Activated naive CD4-positive, alpha-beta T cell treated with anti-CD3 and anti-CD28 coated beads for 36 hours (primary cell): Measurements from ENCODE around the gene GRIP1. TPM values are rescaled to one million over a fixed set of nuclear protein-coding genes. Genes with fewer than 3 reads are reported as not detected.

ENCODE experiments used
- CTCF ChIA-PET: fragments of 350-600 bp; sonication (Branson Sonifier 250); formaldehyde crosslinking; loops from one replicate; lab custom pipeline; 2021; ENCODE audit warnings: antibody characterized with exemption; lab: Charles Lee
- DNase-seq: peaks from one replicate; pipeline ENCODE4 v3.0.0-alpha.2; 2020
- H3K27ac Mint-ChIP-seq: one replicate; pipeline ENCODE4 v1.8.0; 2021; ENCODE audit warnings: mild to moderate bottlenecking, mixed read lengths
- H3K27me3 Mint-ChIP-seq: one replicate; pipeline ENCODE4 v1.8.0; 2021; ENCODE audit warnings: low read depth, mixed read lengths
- H3K36me3 Mint-ChIP-seq: one replicate; pipeline ENCODE4 v1.8.0; 2021; ENCODE audit warnings: low read depth, mixed read lengths
- H3K4me1 Mint-ChIP-seq: one replicate; pipeline ENCODE4 v1.8.0; 2021; ENCODE audit warnings: low read depth, mixed read lengths
- H3K4me3 Mint-ChIP-seq: one replicate; pipeline ENCODE4 v1.8.0; 2021; ENCODE audit warnings: mild to moderate bottlenecking, moderate library complexity, mixed read lengths
- H3K9me3 Mint-ChIP-seq: one replicate; pipeline ENCODE4 v1.8.0; 2021; ENCODE audit warnings: mixed read lengths
- intact Hi-C: fragments of 100-400 bp; cut with micrococcal nuclease; formaldehyde crosslinking; loops from one replicate; pipeline ENCODE4 v1.15.1; 2023
- total RNA-seq, 2 experiments: library from RNA; stranded (reverse); gene quantifications; one replicate each; pipeline ENCODE4 v1.2.3, GENCODE V29; 2021

Gene GRIP1
- total RNA-seq, 2 experiments from 2014 or later, result 1.2 to 2.2 TPM

GRCh38 chr12:66603981-66604479, 74.8 kb downstream of the GRIP1 start:
- no peaks in the 10 kb centered on the region for H3K36me3 Mint-ChIP-seq
- H3K27ac Mint-ChIP-seq, result no peak overlapping the region
- H3K4me3 Mint-ChIP-seq, result no peak overlapping the region
- H3K4me1 Mint-ChIP-seq, result no peaks in the 10 kb centered on the region
- intact Hi-C loops, result no loop called here
- CTCF ChIA-PET, result no interaction called here
- no peak for DNase-seq
- H3K9me3 Mint-ChIP-seq, result no peaks in the 10 kb centered on the region
- H3K27me3 Mint-ChIP-seq, result no peaks in the 10 kb centered on the region

DNA sequence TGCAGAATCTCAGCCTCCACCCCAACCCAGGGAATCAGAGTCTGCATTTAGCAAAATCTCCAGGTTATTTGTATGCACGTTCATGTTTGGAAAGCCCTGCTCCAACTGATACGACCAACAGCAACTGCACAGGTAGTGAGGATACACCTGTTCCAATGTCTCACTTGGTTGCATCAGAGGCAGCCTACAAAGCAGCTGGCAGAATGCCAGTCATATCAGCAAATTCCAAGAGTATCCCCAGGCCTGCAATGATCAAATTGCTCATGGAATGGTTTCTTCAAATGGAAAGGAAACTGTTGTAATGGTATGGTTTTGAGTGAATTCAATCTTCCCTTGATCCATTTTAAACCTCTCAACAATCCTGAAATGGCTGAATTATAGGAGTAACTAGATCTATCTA, 75.4 kb downstream of the GRIP1 start:
- CTCF ChIA-PET, result no interaction called here
- no peak overlapping the region for H3K27ac Mint-ChIP-seq

GRCh38 chr12:66602483-66603143, 76.3 kb downstream of the GRIP1 start:
- Mint-ChIP-seq H3K4me3 (no peak overlapping the region), H3K4me1 (no peaks in the 10 kb centered on the region), H3K27me3 (no peaks in the 10 kb centered on the region), H3K9me3 (no peaks in the 10 kb centered on the region), H3K36me3 (no peaks in the 10 kb centered on the region), H3K27ac (no peak overlapping the region)
- no peak for DNase-seq
- intact Hi-C loops, result no loop called here
- CTCF ChIA-PET, result no interaction called here

More for the DNA sequence above, 75.4 kb downstream of the GRIP1 start:
- no peak for DNase-seq
- Mint-ChIP-seq H3K36me3 (no peaks in the 10 kb centered on the region), H3K4me1 (no peaks in the 10 kb centered on the region), H3K27me3 (no peaks in the 10 kb centered on the region), H3K9me3 (no peaks in the 10 kb centered on the region), H3K4me3 (no peak overlapping the region)
- intact Hi-C loops, result no loop called here

GRCh38 chr12:66600903-66601302, 78.0 kb downstream of the GRIP1 start:
- Mint-ChIP-seq H3K9me3 (no peaks in the 10 kb centered on the region), H3K4me3 (no peak overlapping the region), H3K27me3 (no peaks in the 10 kb centered on the region), H3K4me1 (no peaks in the 10 kb centered on the region), H3K36me3 (no peaks in the 10 kb centered on the region), H3K27ac (no peak overlapping the region)
- CTCF ChIA-PET, result interaction anchor here (0.7 kb wide), 1 partner anchor 62 kb away, joined by 3 read pairs; no protein-coding TSS in a partner anchor
- DNase-seq, result no peak
- intact Hi-C loops, result no loop called here

GRCh38 chr12:66599816-66600215, 79.1 kb downstream of the GRIP1 start:
- Mint-ChIP-seq H3K4me1 (no peaks in the 10 kb centered on the region), H3K27me3 (no peaks in the 10 kb centered on the region)

DNA sequence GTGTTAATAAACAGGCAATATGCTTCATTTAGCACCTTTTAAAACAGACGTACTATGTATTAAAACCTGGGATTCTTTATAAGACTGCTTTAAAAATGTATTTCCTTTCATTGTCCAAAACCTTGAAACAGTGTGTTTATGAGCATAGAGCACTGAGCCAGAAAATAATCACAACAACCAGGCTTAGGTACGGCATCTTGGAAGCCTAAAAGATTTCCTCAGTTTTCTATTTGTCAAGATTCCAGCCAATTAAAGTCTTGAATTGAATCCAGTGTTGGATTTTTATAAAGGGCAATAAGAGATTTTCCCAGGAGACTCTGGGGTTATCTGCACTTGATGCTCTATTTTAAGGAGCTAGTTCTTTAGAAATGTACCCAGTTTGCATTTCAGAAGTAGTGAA, 80.3 kb downstream of the GRIP1 start:
- Mint-ChIP-seq H3K9me3 (no peaks in the 10 kb centered on the region), H3K27ac (no peak overlapping the region), H3K36me3 (no peaks in the 10 kb centered on the region), H3K4me3 (no peak overlapping the region), H3K4me1 (no peaks in the 10 kb centered on the region), H3K27me3 (no peaks in the 10 kb centered on the region)
- no peak for DNase-seq
- CTCF ChIA-PET, result no interaction called here
- intact Hi-C loops, result no loop called here

More at GRCh38 chr12:66599816-66600215, 79.1 kb downstream of the GRIP1 start:
- Mint-ChIP-seq H3K9me3 (no peaks in the 10 kb centered on the region), H3K27ac (no peak overlapping the region), H3K36me3 (no peaks in the 10 kb centered on the region), H3K4me3 (no peak overlapping the region)
- CTCF ChIA-PET, result no interaction called here
- DNase-seq, result no peak
- intact Hi-C loops, result no loop called here

DNA sequence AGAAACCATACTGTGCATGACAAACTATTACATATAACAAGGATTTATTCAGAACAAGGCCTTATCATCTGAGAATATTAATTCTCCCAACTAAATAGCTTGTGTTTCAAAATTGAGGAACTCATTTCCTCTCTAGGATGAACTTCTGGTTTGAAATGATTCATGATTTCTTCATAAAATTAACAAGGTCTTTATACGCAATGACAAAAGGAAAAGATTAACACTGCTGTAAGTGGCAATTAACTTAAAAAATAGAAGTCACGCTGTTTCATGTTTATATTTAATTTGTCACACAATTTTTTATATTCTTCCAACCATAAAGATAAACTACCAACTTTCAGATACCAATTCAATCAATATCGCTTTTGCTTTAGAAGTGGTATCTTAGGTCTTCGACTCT, 80.8 kb downstream of the GRIP1 start:
- no peak for DNase-seq
- Mint-ChIP-seq H3K9me3 (no peaks in the 10 kb centered on the region), H3K36me3 (no peaks in the 10 kb centered on the region), H3K27ac (no peak overlapping the region), H3K27me3 (no peaks in the 10 kb centered on the region), H3K4me3 (no peak overlapping the region), H3K4me1 (no peaks in the 10 kb centered on the region)
- intact Hi-C loops, result no loop called here
- CTCF ChIA-PET, result no interaction called here

DNA sequence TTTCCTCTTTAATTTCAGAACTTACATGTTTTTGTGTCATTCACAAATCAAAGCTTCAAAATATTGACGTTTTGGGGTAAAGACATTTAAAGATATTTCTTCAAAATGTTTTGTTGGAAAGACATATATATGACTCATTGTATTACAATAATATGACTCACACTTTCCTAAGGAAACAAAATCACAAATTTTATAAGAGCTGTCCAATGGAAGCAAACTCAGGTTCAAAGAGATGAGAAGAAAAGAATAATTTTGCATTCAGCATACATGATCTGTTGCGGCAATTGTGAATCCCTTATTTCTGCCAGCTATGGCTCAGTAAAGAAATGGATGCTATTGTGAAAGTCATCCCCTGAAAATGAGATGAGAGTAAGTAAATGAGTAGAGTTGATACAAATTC, 82.7 kb downstream of the GRIP1 start:
- Mint-ChIP-seq H3K4me1 (no peaks in the 10 kb centered on the region), H3K9me3 (no peaks in the 10 kb centered on the region), H3K36me3 (no peaks in the 10 kb centered on the region), H3K27ac (no peak overlapping the region), H3K4me3 (no peak overlapping the region), H3K27me3 (no peaks in the 10 kb centered on the region)
- intact Hi-C loops, result no loop called here
- CTCF ChIA-PET, result no interaction called here
- no peak for DNase-seq

DNA sequence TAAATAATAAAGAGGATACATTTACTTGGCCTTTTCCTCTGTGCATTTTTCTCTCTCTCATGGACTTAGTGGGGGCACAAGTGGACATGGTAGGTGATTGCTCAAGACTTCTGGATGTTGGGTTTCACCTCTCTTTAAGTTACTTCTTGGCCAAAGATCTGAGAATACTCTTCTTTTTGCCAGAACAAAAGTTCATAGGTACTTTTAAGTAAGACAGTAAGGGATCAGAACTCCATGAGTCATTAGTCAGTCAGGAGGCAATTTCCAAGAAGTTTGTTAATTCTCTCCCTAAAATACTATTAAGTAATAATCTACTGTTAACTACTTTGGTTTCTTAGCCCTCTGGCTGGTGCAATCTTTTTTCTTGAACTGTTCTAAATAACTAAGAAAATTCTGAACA, 84.2 kb downstream of the GRIP1 start:
- intact Hi-C loops, result no loop called here
- no peak overlapping the region for H3K4me3 Mint-ChIP-seq
- no peaks in the 10 kb centered on the region for H3K9me3 Mint-ChIP-seq
- H3K27me3 Mint-ChIP-seq, result no peaks in the 10 kb centered on the region
- H3K36me3 Mint-ChIP-seq, result no peaks in the 10 kb centered on the region
- H3K4me1 Mint-ChIP-seq, result no peaks in the 10 kb centered on the region
- CTCF ChIA-PET, result interaction anchor here (0.6 kb wide), 1 partner anchor 136 kb away, joined by 3 read pairs; no protein-coding TSS in a partner anchor
- DNase-seq, result no peak
- no peak overlapping the region for H3K27ac Mint-ChIP-seq

GRCh38 chr12:66590275-66590985, 88.4 kb downstream of the GRIP1 start:
- Mint-ChIP-seq H3K4me1 (peaks cover 2% of the 10 kb centered on the region), H3K27me3 (no peaks in the 10 kb centered on the region), H3K9me3 (no peaks in the 10 kb centered on the region), H3K36me3 (no peaks in the 10 kb centered on the region), H3K4me3 (no peak overlapping the region), H3K27ac (no peak overlapping the region)
- CTCF ChIA-PET, result no interaction called here
- intact Hi-C loops, result no loop called here
- no peak for DNase-seq

DNA sequence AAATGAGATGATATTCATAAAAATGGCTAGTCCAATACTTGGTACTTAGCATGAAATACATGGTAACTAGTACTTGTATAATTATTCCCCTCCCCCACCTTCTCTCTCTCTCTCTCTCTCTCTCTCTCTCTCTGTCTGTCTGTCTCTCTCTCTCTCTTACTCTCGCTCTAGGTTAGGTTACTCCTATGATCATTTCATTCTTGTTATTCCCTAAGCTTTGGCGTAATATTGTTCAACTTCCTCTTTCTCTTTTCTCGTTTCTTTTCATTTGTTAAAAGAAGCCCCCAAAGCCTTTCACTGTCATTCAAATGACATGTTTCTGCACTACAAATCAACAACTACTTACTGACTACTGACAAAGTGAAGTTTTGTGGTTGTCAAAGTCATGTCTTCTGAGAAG, 89.8 kb downstream of the GRIP1 start:
- DNase-seq, result no peak
- H3K27me3 Mint-ChIP-seq, result no peaks in the 10 kb centered on the region
- H3K4me3 Mint-ChIP-seq, result no peak overlapping the region
- CTCF ChIA-PET, result no interaction called here
- no peak overlapping the region for H3K27ac Mint-ChIP-seq
- no peaks in the 10 kb centered on the region for H3K9me3 Mint-ChIP-seq
- H3K4me1 Mint-ChIP-seq, result peaks cover 2% of the 10 kb centered on the region
- intact Hi-C loops, result no loop called here
- H3K36me3 Mint-ChIP-seq, result no peaks in the 10 kb centered on the region

- no peaks in the 10 kb centered on the region for H3K9me3 Mint-ChIP-seq
- CTCF ChIA-PET, result no interaction called here
- intact Hi-C loops, result no loop called here
- H3K27me3 Mint-ChIP-seq, result no peaks in the 10 kb centered on the region
- H3K4me1 Mint-ChIP-seq, result peaks cover 2% of the 10 kb centered on the region
- no peak for DNase-seq
- no peaks in the 10 kb centered on the region for H3K36me3 Mint-ChIP-seq
- H3K4me3 Mint-ChIP-seq, result no peak overlapping the region
- H3K27ac Mint-ChIP-seq, result no peak overlapping the region
Measured at GRCh38 chr12:66587912-66588311, 91.0 kb downstream of the GRIP1 start.

DNA sequence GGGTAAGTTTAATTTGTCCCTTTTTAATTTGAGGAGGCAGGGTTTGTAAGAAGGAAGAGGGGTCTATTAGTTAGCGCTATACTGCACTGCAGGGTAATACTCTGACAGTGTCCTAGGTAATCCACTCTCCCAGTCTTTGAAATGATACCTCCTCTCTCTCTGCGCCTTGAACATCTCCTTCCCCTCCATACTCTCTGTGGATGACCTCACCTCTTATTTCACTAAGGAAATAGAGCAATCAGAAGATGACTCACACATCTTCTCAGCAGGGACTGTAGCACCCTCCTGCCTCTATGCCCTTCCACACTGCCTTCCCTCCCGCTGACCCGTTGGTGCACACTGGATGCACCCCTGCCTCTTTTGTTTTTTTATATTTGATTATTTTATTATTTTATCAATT, 94.2 kb downstream of the GRIP1 start:
- Mint-ChIP-seq H3K27ac (no peak overlapping the region), H3K4me3 (no peak overlapping the region), H3K4me1 (peaks cover 2% of the 10 kb centered on the region), H3K9me3 (no peaks in the 10 kb centered on the region), H3K27me3 (no peaks in the 10 kb centered on the region), H3K36me3 (no peaks in the 10 kb centered on the region)
- DNase-seq, result no peak
- intact Hi-C loops, result no loop called here
- CTCF ChIA-PET, result no interaction called here
